Astrocyte of the cerebellum (primary cell): ENCODE results near the gene LSP1.
"Not testable (repeated sequence)": the region's sequence is repeated elsewhere in the genome, so short reads cannot be mapped to it uniquely, and the experiment has no call there.

Experiments used
- DNase-seq: peaks from one replicate; pipeline ENCODE4 v3.0.0-alpha.2; 2011; ENCODE audit warnings: low read depth
- H3K4me3 ChIP-seq: 2 replicates; pipeline ENCODE4 v1.5.1; 2011; ENCODE audit warnings: mild to moderate bottlenecking, low read depth, low read length, moderate library complexity
- in situ Hi-C: cut with HindIII; loops from 2 replicates; pipeline ENCODE4 v1.10.0; 2017; ENCODE audit warnings: low sequenced_read_pairs
- TF ChIP-seq, protein P1 (sequence below): IDR thresholded peaks from 2 replicates; pipeline ENCODE4 v1.5.1; 2012; ENCODE audit warnings: low read length, low read depth, moderate library complexity, mild to moderate bottlenecking; ENCODE audit errors: missing control alignments

LSP1 gene

DNA sequence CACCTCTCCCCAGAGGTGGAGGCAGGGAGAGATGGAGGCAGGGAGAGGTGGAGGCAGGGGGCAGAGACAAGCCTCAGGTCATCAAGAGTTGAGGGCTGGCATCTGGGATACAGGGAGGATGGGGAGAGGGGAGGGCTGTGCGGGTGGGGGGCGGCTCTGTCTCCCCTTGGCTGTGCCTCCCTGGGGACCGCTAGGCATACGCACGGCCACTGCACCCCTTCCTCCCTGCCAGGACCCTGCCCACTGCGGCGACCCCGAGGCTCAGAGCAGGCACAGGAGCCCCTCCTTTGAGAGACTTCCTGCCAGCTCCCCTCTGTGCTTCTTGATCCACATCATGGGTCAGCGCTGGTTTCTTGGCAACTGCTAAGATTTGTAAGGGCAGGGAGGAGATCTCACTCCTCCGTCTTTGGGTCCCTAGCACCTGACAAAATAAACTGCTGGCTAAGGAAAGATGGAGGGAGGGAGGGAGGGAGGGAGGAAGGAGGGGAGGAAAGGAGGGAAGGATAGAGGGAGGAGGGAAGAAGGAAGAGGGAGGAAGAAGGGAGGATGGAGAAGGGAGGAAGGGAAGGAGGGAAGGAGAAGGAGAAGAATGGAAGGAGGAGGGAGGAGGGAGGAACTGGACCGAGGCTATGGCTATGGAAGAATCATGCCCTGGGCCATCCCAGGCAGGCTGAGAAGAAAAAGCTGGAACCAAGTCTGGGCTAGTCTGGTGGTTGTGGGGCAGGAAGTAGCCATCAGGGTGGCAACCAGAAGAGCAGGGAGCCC lies 20.3 kb downstream of the LSP1 start:
- in situ Hi-C loops: no loop called here
- peak; percentile 35 for DNase-seq
- no peak overlapping the region for H3K4me3 ChIP-seq
- TF ChIP-seq, protein P1, sequence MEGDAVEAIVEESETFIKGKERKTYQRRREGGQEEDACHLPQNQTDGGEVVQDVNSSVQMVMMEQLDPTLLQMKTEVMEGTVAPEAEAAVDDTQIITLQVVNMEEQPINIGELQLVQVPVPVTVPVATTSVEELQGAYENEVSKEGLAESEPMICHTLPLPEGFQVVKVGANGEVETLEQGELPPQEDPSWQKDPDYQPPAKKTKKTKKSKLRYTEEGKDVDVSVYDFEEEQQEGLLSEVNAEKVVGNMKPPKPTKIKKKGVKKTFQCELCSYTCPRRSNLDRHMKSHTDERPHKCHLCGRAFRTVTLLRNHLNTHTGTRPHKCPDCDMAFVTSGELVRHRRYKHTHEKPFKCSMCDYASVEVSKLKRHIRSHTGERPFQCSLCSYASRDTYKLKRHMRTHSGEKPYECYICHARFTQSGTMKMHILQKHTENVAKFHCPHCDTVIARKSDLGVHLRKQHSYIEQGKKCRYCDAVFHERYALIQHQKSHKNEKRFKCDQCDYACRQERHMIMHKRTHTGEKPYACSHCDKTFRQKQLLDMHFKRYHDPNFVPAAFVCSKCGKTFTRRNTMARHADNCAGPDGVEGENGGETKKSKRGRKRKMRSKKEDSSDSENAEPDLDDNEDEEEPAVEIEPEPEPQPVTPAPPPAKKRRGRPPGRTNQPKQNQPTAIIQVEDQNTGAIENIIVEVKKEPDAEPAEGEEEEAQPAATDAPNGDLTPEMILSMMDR: no peak

GRCh38 chr11:1873813-1874150 lies 20.9 kb downstream of the LSP1 start:
- DNase-seq, in situ Hi-C loops, H3K4me3 ChIP-seq: not testable (repeated sequence)

- H3K4me3 ChIP-seq, DNase-seq, in situ Hi-C loops: not testable (repeated sequence)
These were observed 21.7 kb downstream of the LSP1 start for GRCh38 chr11:1874441-1875092.

- no peak overlapping the region for H3K4me3 ChIP-seq
- DNase-seq: no peak
- TF ChIP-seq, protein P1: no peak
- in situ Hi-C loops: no loop called here
These were observed 22.4 kb downstream of the LSP1 start for GRCh38 chr11:1875093-1875850.

DNA sequence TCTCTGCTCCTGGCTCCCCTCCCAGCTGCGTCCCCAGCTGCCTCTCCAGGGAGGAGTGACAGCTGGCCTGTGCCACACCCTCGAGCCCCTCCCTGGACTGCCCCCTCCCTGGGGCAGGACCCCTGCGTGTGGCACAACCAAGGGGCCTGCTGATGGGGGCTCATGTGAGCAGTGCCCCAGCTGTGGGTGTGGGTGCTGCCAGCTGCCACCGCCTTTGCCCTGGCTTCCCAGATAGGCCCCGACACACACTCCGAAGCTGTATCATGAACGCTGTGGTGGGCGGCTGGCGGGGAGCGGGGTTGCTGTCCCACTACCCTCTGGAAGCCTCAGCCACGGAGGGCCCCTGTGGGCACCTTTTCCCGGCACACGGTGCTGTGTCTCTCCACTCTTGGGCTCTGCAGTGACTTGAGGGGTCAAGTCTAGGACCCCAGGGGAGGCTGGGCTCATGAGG lies 23.0 kb downstream of the LSP1 start:
- DNase-seq, in situ Hi-C loops, H3K4me3 ChIP-seq: not testable (repeated sequence)

- no peak for DNase-seq
- in situ Hi-C loops: no loop called here
- H3K4me3 ChIP-seq: no peak overlapping the region
These were observed 23.6 kb downstream of the LSP1 start for GRCh38 chr11:1876361-1877063.

GRCh38 chr11:1877211-1878136 lies 24.6 kb downstream of the LSP1 start:
- in situ Hi-C loops: no loop called here

More at GRCh38 chr11:1876361-1877063, 23.6 kb downstream of the LSP1 start:
- TF ChIP-seq, protein P1: peak; percentile 64

More at GRCh38 chr11:1877211-1878136, 24.6 kb downstream of the LSP1 start:
- TF ChIP-seq, protein P1: no peak
- no peak for DNase-seq
- H3K4me3 ChIP-seq: no peak overlapping the region
